ENCODE measurements around the gene PRR18. TPM values are rescaled to one million over a fixed set of nuclear protein-coding genes. Genes with fewer than 3 reads are reported as not detected.

Gene PRR18
- total and polyA plus RNA-seq, 9 of the 15 experiments (the other 6 are each of a cell fraction or from before 2014, with no cell fraction given), result not detected

- TF ChIP-seq TEAD4 (IDR thresholded peaks at IDR 0.05; ENCODE audit: low read length) (peak; percentile 15; the same call in 1 of the 2 replicates), TEAD4 (CRISPR knock-in tag; IDR thresholded peaks at IDR 0.05; ENCODE audit: borderline replicate concordance) (no peak), ZBTB9 (CRISPR knock-in tag; IDR thresholded peaks at IDR 0.05) (0 out of 2 replicates have a peak, but pooled peaks have one; percentile 24), RCOR1 (IDR thresholded peaks at IDR 0.05; ENCODE audit: borderline replicate concordance in 1 of 2, low read depth in 2 of 2, low read length in 2 of 2) (peak in 1 of 2 experiments; percentile 19; a peak in 1 of 4 replicates), PRDM10 (IDR thresholded peaks at IDR 0.05; ENCODE audit: partially characterized antibody) (peak; percentile 68), EGR1 (conservative IDR thresholded peaks at IDR 0.05) (peak; percentile 39; the same call in 1 of the 2 replicates), FOSL1 (tag; conservative IDR thresholded peaks at IDR 0.05) (no peak), CBX1 (IDR thresholded peaks at IDR 0.05; ENCODE audit: low read depth) (0 out of 2 replicates have a peak, but pooled peaks have one; percentile 27), CTBP1 (IDR thresholded peaks at IDR 0.05; ENCODE audit: borderline replicate concordance) (0 out of 2 replicates have a peak, but pooled peaks have one; percentile 35), RBM22 (IDR thresholded peaks at IDR 0.05; ENCODE audit: low read depth, low read length, poor library complexity, severe bottlenecking) (peak; percentile 3), ZNF609 (CRISPR knock-in tag; IDR thresholded peaks at IDR 0.05; ENCODE audit: borderline replicate concordance) (no peak), POLR2A (conservative IDR thresholded peaks at IDR 0.05) (peak; percentile 66), ZNF316 (IDR thresholded peaks at IDR 0.05) (peak; percentile 86)
- TF ChIP-seq, protein P1, sequence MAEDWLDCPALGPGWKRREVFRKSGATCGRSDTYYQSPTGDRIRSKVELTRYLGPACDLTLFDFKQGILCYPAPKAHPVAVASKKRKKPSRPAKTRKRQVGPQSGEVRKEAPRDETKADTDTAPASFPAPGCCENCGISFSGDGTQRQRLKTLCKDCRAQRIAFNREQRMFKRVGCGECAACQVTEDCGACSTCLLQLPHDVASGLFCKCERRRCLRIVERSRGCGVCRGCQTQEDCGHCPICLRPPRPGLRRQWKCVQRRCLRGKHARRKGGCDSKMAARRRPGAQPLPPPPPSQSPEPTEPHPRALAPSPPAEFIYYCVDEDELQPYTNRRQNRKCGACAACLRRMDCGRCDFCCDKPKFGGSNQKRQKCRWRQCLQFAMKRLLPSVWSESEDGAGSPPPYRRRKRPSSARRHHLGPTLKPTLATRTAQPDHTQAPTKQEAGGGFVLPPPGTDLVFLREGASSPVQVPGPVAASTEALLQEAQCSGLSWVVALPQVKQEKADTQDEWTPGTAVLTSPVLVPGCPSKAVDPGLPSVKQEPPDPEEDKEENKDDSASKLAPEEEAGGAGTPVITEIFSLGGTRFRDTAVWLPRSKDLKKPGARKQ (CRISPR knock-in tag; IDR thresholded peaks at IDR 0.05), result no peak
Measured at GRCh38 chr6:166318649-166319600, 10.7 kb upstream of the PRR18 start (continued).

Data from K562 (cell line).